Neural cell (in vitro differentiated cells): ENCODE data around the gene STS. TPM values are rescaled to one million over a fixed set of nuclear protein-coding genes. Genes with fewer than 3 reads are reported as not detected.

Experiments
- polyA plus RNA-seq: library from polyadenylated mRNA; depleted of rRNA; stranded (reverse); fragments of >200 nt; gene quantifications from 2 replicates; pipeline ENCODE4 v1.2.3, GENCODE V29; 2014
- small RNA-seq, 3 experiments: library from RNA; depleted of rRNA; stranded (forward); fragments of <200 nt; gene quantifications; one replicate each; pipeline ENCODE3, GENCODE V24; 2012

STS gene
- polyA plus RNA-seq, 1 donor from 2014 or later, result 1.7 TPM

Small RNAs within 50 kb of the gene (small RNA-seq; reads per million reads assigned to genes)
- gene MIR4767, result 0 reads per million in 3 experiments

Other genes starting within 250 kb of the STS start
- gene PUDP, start 441 bp downstream of the STS start, polyA plus RNA-seq, result 18.2 and 19.5 TPM in 2 replicates